ENCODE results near the gene MORC4.

GRCh38 chrX:106946464-106946863 is 53.5 kb downstream of the MORC4 start:
- TF ChIP-seq CTCF (conservative IDR thresholded peaks at IDR 0.05; ENCODE audit: low read depth, low read length), result no peak
- TF ChIP-seq RAD21 (IDR thresholded peaks at IDR 0.05; ENCODE audit: low read length), result no peak
- no peak for TF ChIP-seq POLR2A (IDR thresholded peaks at IDR 0.05; ENCODE audit: low read depth, low read length)
- TF ChIP-seq BHLHE40 (IDR thresholded peaks at IDR 0.05; ENCODE audit: low read depth, low read length), result no peak
- no peak for TF ChIP-seq RCOR1 (IDR thresholded peaks at IDR 0.05; ENCODE audit: insufficient replicate concordance, low read length)
- TF ChIP-seq ELK1 (IDR thresholded peaks at IDR 0.05; ENCODE audit: borderline replicate concordance, low read depth, low read length), result no peak
